ENCODE results near the gene CCDC85C.

- TF ChIP-seq ETV6 (CRISPR knock-in tag; IDR thresholded peaks at IDR 0.05) (no peak), ZNF423 (CRISPR knock-in tag; IDR thresholded peaks at IDR 0.05) (no peak), HMGA2 (CRISPR knock-in tag; IDR thresholded peaks at IDR 0.05) (no peak), ZBTB43 (CRISPR knock-in tag; IDR thresholded peaks at IDR 0.05) (no peak), ESRRA (CRISPR knock-in tag; IDR thresholded peaks at IDR 0.05; ENCODE audit: borderline replicate concordance) (no peak), CTCF (IDR thresholded peaks at IDR 0.05) (no peak), TEAD4 (CRISPR knock-in tag; IDR thresholded peaks at IDR 0.05) (no peak), ATF1 (CRISPR knock-in tag; IDR thresholded peaks at IDR 0.05) (no peak), ZNF232 (CRISPR knock-in tag; IDR thresholded peaks at IDR 0.05) (no peak), JUN (CRISPR knock-in tag; IDR thresholded peaks at IDR 0.05) (no peak), ATF3 (CRISPR knock-in tag; conservative IDR thresholded peaks at IDR 0.05) (no peak), CREM (CRISPR knock-in tag; IDR thresholded peaks at IDR 0.05) (no peak)
- TF ChIP-seq, protein P1, sequence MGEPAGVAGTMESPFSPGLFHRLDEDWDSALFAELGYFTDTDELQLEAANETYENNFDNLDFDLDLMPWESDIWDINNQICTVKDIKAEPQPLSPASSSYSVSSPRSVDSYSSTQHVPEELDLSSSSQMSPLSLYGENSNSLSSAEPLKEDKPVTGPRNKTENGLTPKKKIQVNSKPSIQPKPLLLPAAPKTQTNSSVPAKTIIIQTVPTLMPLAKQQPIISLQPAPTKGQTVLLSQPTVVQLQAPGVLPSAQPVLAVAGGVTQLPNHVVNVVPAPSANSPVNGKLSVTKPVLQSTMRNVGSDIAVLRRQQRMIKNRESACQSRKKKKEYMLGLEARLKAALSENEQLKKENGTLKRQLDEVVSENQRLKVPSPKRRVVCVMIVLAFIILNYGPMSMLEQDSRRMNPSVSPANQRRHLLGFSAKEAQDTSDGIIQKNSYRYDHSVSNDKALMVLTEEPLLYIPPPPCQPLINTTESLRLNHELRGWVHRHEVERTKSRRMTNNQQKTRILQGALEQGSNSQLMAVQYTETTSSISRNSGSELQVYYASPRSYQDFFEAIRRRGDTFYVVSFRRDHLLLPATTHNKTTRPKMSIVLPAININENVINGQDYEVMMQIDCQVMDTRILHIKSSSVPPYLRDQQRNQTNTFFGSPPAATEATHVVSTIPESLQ (CRISPR knock-in tag; IDR thresholded peaks at IDR 0.05): no peak
- TF ChIP-seq, protein P2, sequence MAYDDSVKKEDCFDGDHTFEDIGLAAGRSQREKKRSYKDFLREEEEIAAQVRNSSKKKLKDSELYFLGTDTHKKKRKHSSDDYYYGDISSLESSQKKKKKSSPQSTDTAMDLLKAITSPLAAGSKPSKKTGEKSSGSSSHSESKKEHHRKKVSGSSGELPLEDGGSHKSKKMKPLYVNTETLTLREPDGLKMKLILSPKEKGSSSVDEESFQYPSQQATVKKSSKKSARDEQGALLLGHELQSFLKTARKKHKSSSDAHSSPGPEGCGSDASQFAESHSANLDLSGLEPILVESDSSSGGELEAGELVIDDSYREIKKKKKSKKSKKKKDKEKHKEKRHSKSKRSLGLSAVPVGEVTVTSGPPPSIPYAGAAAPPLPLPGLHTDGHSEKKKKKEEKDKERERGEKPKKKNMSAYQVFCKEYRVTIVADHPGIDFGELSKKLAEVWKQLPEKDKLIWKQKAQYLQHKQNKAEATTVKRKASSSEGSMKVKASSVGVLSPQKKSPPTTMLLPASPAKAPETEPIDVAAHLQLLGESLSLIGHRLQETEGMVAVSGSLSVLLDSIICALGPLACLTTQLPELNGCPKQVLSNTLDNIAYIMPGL (CRISPR knock-in tag; IDR thresholded peaks at IDR 0.05): no peak
These were observed 20.0 kb upstream of the CCDC85C start for GRCh38 chr14:99624024-99624423.
